DMS153 treated with DMSO at 0.1 percent for 48 hours (cell line): ENCODE data around the gene UFSP1.

Experiments used
- DNase-seq: peaks from one replicate; lab custom pipeline; 2025; ENCODE audit not compliant: unreplicated experiment; lab: John Stamatoyannopoulos, UW

UFSP1 gene

DNA sequence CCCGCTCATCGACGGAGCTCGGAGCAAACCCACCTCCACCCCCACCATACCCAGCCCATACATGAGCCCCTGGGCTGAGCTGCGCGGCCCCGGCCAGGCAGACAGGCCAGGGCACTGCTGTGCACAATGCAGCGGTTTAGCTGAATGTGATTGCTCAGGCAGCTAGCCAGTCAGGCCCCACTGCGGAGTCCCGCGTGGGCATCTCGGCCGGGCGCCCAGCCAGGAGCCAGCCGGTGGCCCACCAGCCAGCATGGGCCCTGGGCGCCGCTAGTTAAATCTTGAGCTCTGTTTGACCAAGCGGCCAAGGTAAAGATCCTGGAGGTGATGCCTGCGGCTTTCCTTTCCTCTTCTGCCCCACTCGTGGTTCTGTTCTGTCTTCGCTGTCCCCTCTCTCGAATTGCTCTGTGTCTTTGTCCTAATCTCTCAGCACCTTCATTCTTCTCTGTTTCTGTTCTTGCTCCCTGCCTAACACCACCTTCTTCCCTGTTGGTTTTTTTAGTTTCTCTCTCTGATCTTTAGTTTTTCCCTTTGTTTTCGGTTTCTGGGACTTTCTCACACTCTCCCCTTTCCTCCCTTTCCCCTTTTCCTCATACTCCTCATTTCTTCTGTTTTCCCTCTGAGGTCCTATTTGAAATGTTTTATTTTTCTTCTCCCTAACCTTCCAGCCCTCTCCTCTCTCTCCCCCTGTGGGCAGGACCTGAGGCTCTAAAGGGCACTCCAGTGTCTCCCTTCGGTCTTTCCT lies 6.6 kb downstream of the UFSP1 start:
- DNase-seq, result no peak

DNA sequence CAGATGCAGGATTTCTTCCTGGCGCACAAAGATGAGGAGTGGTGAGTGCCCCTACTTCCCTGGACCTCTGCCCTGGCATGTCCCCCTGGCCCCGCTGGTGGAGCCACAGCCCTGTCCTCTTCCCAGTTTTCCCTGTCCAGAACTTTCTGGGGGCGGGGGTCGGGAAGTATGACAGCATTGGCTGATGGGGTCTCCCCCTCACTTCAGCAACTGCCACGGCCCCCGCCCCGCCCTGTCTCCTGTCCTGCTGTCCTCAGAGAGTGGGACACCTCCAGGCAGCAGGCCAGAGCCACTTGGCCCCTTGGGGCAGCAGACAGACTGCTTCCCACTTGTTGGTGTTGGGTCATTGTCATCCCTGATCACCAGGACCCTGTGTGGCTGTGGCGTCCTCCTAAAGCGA lies 7.3 kb downstream of the UFSP1 start:
- no peak for DNase-seq

GRCh38 chr7:100881136-100881535 lies 8.4 kb downstream of the UFSP1 start:
- no peak for DNase-seq

DNA sequence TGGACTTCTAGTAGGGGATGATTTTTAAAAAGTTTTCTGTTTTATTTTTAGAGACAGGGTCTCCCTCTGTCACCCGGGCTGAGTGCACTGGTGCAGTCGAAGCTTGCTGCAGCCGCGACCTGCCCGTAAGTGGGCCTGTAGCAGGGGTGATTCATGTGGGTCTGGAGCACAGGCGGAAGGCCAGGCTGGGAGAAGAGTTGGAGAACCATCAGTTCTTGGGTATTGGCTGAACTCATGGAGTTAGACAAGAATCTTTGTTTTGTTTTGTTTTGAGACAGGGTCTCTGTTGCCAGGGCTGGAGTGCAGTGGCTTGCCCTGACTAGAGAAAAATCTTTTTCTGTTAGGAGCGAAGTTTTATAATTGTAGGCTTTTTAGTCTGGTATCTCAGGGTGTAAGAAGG lies 8.9 kb downstream of the UFSP1 start:
- DNase-seq, result no peak

GRCh38 chr7:100879685-100880261 lies 9.7 kb downstream of the UFSP1 start:
- no peak for DNase-seq

GRCh38 chr7:100878685-100879084 lies 10.8 kb downstream of the UFSP1 start:
- DNase-seq, result no peak

DNA sequence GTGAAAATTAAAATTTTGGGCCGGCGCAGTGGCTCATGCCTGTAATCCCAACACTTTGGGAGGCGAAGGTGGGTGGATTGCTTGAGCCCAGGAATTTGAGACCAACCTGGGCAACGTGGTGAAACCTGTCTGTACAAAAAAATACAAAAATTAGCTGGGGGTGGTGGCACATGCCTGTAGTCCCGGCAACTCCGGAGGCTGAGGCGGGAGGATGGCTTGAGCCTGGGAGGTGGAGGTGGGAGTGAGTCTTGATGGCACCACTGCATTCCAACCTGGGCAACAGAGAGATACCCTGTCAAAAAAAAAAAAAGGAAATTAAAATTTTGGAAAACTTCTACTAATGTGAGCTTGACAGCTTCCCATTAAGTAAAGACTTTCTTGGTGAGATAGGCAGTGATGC lies 11.5 kb downstream of the UFSP1 start:
- no peak for DNase-seq

- DNase-seq, result no peak
Observed at GRCh38 chr7:100875356-100875751, 14.2 kb downstream of the UFSP1 start.

- peak; percentile 94 for DNase-seq
Observed at GRCh38 chr7:100874577-100875355, 14.7 kb downstream of the UFSP1 start, which contains the start of gene SRRT. Gene SRRT, plus strand, starts transcription at chr7:100875103. Its CDS starts 488 bp downstream, at chr7:100875591.

- no peak for DNase-seq
Observed at GRCh38 chr7:100874300-100874576, 15.3 kb downstream of the UFSP1 start.

- no peak for DNase-seq
Observed at GRCh38 chr7:100873599-100874299, 15.8 kb downstream of the UFSP1 start.

DNA sequence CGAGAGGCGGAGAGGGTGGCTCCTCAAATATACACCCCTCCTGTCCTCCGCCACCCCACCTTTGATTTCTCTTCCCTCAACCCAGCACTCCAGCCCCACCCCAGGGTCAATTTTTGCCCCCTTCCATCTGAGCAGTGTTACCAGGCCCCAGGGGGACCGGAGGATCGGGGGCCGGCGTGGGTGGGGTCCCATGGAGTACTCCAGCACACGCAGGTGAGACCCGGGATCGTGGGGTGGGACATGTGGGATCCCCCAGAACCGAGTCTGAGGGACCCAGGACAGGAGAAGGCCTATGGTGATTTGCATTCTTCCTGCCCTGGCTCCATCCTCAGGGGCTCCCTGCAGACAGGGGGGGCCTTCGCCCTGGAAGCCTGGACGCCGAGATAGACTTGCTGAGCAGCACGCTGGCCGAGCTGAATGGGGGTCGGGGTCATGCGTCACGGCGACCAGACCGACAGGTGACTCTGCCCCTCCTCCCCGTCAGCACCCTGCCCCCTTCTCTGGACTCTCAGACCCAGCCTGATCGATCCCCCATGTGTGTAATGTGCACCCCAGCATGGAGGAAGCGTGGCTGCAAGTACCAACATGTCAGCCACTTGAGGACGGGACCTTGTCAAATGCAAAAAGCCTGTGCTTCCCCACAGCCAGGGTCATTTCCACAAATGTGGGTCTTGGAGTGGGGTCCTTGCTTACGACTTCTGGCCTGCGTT lies 21.6 kb downstream of the UFSP1 start:
- DNase-seq, result no peak

- peak; percentile 14 for DNase-seq
Observed at GRCh38 chr7:100867040-100867775, 22.3 kb downstream of the UFSP1 start, which contains the start of gene TRIP6. Gene TRIP6, plus strand, starts transcription at chr7:100867387. Its CDS starts 111 bp downstream, at chr7:100867498.

GRCh38 chr7:100866729-100867039 lies 22.8 kb downstream of the UFSP1 start:
- DNase-seq, result no peak

DNA sequence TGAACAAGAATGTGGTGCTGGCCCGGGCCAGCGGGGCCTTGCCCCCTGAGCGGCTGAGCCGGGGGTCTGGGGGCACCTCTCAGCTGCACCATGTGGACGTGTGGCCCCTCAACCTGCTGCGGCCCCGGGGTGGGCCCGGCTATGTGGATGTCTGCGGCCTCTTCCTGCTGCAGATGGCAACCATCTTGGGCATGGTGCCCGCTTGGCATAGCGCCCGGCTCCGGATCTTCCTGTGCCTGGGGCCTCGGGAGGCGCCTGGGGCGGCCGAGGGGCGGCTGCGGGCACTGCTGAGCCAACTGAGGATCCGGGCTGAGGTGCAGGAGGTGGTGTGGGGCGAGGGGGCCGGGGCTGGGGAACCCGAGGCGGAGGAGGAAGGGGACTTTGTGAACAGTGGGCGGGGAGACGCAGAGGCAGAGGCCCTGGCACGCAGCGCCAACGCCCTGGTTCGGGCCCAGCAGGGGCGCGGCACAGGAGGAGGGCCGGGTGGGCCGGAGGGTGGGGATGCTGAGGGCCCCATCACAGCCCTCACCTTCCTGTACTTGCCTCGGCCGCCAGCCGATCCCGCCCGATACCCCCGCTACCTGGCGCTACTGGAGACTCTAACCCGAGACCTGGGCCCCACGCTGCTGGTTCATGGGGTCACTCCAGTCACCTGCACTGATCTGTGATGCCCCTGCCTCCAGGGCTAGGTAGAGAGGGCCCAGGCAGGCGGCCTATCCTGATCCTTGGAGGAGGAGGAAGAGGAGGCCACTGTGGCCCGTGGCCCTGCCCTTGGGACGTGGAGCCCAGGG lies 23.4 kb downstream of the UFSP1 start:
- peak; percentile 41 for DNase-seq

- peak; percentile 39 for DNase-seq
Observed at GRCh38 chr7:100865372-100865911, 24.1 kb downstream of the UFSP1 start.

DNA sequence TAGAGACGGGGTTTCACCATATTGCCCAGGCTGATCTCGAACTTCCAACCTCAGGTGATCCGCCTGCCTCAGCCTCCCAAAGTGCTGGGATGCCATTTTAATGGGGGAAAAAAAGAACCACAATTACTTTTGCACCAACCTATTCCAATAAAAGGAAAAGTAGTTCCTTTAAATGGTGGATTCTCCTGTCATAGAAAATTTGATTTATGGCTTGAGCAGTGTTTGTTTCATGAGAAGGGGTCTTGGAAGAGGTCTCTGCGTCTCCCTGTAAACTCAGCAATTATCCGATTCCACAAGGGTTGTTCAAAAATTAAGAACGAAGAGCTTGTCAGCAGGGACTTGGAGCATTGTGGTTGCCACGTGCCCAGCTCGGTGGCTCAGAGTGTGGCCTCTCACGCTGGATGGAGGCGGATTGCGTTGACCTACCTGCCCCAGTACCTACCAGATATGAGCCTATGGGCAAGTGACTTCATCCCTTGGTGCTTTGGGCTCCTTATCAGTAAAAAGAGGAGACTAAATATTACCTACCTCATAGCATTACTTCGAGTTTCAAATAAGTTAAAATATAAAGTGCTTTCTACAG lies 25.2 kb downstream of the UFSP1 start:
- DNase-seq, result no peak

DNA sequence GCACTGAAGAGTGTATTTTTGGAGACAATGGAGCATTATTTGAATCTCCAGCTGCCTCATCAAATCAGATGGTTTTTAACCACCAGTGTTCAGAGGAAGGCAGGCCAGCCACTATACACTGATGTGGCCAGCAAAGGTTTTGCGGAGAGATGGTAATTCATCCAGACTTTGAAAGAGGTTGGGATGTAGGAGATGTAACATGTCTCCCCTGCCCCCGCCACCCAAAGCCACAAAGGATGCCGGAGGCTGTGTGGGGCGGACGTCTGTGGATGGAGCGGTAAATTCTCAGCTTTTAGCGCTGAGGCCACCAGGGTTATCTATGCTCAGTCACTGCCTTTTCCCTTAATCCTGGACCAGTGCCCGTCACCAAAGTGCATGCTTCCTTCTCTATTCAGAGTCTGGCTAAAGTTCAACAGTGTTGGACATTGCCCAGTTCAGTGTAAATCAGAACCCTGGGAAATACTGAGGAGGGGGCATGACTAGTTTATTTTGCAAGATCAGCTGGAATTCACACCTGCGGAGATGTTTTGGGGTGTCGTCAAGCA lies 26.0 kb downstream of the UFSP1 start:
- DNase-seq, result no peak

GRCh38 chr7:100861616-100861985 lies 27.9 kb downstream of the UFSP1 start:
- no peak for DNase-seq
